Measurements from ENCODE around the gene PHOX2B. TPM values are rescaled to one million over a fixed set of nuclear protein-coding genes. Genes with fewer than 3 reads are reported as not detected.

Gene PHOX2B
- total RNA-seq, 1 experiment from 2014 or later: not detected

DNA sequence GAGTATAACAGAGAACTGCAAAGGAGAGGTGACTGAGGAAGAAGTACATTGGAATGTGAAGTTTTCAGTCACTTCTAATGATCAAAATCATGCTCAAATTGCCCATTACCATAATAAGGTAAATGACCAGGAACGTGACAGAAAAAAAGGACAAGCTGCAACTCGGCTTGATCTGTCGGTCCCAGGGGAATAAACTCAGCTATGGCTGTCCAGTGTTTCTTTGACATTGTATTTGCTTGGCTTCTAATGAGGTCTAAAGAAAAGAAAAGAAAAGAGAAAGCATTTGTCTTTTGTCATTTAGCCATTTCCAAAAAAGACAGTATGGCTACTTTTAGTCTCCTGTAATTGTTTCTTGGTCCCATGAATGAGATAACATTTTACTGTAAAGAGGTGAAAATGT lies 25.2 kb downstream of the PHOX2B start:
- Histone ChIP-seq H3K9me2 (ENCODE audit: insufficient read depth) (no peaks in the 10 kb centered on the region), H3K36me3 (ENCODE audit: control insufficient read depth in 1 of 2, insufficient read depth in 2 of 2, low read length in 2 of 2) (no peaks in the 10 kb centered on the region), H3K4me2 (ENCODE audit: low read length) (no peak overlapping the region), H3K4me1 (ENCODE audit: control insufficient read depth in 1 of 2, insufficient read depth in 2 of 2, low read length in 2 of 2) (peaks cover 0 to 8% of the 10 kb centered on the region in 2 experiments; a peak in 1 of 4 replicates), H4K20me1 (ENCODE audit: insufficient read depth) (no peaks in the 10 kb centered on the region), H3K9ac (ENCODE audit: low read length) (no peak overlapping the region), H2AFZ (ENCODE audit: low read depth, low read length, poor library complexity, severe bottlenecking) (no peak overlapping the region), H3K79me2 (ENCODE audit: insufficient read depth, low read length) (no peaks in the 10 kb centered on the region), H3K4me3 (replicated peaks in 1 of 2; ENCODE audit: low read depth in 1 of 2, low read length in 2 of 2) (no peak overlapping the region), H3K9me3 (ENCODE audit: control insufficient read depth in 1 of 2, insufficient read depth in 1 of 2, low read depth in 1 of 2, low read length in 2 of 2) (peaks cover 0 to 9% of the 10 kb centered on the region in 2 experiments; a peak in 2 of 4 replicates), H3K27me3 (ENCODE audit: insufficient read depth, low read length) (no peaks in the 10 kb centered on the region), H3K27ac (ENCODE audit: low read depth, low read length) (no peak overlapping the region)
- ChIA-PET CTCF (no interaction called here), POLR2A (no interaction called here), RAD21 (ENCODE audit: low non-redundant PET in 1 of 2, low total read pairs in 2 of 2, uncharacterized antibody in 2 of 2, unreplicated experiment in 2 of 2) (no interaction called here)
- no peak for ATAC-seq
- intact Hi-C loops (cut with micrococcal nuclease): no loop called here
- no peak for TF ChIP-seq POLR2A (IDR thresholded peaks at IDR 0.05; ENCODE audit: borderline replicate concordance, extremely low read depth, insufficient read depth, insufficient read length)
- TF ChIP-seq, protein P1, sequence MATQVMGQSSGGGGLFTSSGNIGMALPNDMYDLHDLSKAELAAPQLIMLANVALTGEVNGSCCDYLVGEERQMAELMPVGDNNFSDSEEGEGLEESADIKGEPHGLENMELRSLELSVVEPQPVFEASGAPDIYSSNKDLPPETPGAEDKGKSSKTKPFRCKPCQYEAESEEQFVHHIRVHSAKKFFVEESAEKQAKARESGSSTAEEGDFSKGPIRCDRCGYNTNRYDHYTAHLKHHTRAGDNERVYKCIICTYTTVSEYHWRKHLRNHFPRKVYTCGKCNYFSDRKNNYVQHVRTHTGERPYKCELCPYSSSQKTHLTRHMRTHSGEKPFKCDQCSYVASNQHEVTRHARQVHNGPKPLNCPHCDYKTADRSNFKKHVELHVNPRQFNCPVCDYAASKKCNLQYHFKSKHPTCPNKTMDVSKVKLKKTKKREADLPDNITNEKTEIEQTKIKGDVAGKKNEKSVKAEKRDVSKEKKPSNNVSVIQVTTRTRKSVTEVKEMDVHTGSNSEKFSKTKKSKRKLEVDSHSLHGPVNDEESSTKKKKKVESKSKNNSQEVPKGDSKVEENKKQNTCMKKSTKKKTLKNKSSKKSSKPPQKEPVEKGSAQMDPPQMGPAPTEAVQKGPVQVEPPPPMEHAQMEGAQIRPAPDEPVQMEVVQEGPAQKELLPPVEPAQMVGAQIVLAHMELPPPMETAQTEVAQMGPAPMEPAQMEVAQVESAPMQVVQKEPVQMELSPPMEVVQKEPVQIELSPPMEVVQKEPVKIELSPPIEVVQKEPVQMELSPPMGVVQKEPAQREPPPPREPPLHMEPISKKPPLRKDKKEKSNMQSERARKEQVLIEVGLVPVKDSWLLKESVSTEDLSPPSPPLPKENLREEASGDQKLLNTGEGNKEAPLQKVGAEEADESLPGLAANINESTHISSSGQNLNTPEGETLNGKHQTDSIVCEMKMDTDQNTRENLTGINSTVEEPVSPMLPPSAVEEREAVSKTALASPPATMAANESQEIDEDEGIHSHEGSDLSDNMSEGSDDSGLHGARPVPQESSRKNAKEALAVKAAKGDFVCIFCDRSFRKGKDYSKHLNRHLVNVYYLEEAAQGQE (IDR thresholded peaks at IDR 0.05; ENCODE audit: low read depth): no peak
- TF ChIP-seq POLR2AphosphoS5 (IDR thresholded peaks at IDR 0.05; ENCODE audit: low read depth, low read length): no peak
- BruUV-seq (replicated peaks): no TSS peak
- no peak for DNase-seq (ENCODE audit: low read depth, low spot score)

DNA sequence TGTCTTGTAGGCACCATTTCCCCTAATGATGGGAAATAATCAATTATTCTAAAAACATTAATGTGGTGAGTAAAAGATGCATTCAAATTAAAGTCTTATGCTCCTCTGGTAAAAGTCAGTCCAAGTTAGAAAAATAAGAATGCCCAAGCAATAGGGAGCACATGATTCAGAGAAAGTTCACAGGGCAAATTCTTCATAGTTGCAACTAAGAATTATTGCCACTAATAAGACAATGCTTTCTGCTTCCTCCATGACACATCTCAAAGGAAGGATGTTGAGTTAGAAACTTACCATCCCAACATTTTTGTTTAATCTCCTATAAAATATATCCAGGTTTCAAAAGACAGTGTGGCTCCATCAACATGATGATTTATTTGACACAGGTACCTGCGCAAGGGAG lies 26.3 kb downstream of the PHOX2B start:
- Histone ChIP-seq H3K79me2 (ENCODE audit: insufficient read depth, low read length) (no peaks in the 10 kb centered on the region), H3K36me3 (ENCODE audit: control insufficient read depth in 1 of 2, insufficient read depth in 2 of 2, low read length in 2 of 2) (no peaks in the 10 kb centered on the region), H3K9ac (ENCODE audit: low read length) (no peak overlapping the region), H3K4me3 (replicated peaks in 1 of 2; ENCODE audit: low read depth in 1 of 2, low read length in 2 of 2) (no peak overlapping the region), H3K27ac (ENCODE audit: low read depth, low read length) (no peak overlapping the region), H3K4me1 (ENCODE audit: control insufficient read depth in 1 of 2, insufficient read depth in 2 of 2, low read length in 2 of 2) (peaks cover 0 to 8% of the 10 kb centered on the region in 2 experiments; a peak in 1 of 4 replicates), H3K9me2 (ENCODE audit: insufficient read depth) (no peaks in the 10 kb centered on the region), H3K27me3 (ENCODE audit: insufficient read depth, low read length) (no peaks in the 10 kb centered on the region), H3K4me2 (ENCODE audit: low read length) (no peak overlapping the region), H4K20me1 (ENCODE audit: insufficient read depth) (no peaks in the 10 kb centered on the region), H3K9me3 (ENCODE audit: control insufficient read depth in 1 of 2, insufficient read depth in 1 of 2, low read depth in 1 of 2, low read length in 2 of 2) (peaks cover 0 to 9% of the 10 kb centered on the region in 2 experiments; a peak in 2 of 4 replicates), H2AFZ (ENCODE audit: low read depth, low read length, poor library complexity, severe bottlenecking) (no peak overlapping the region)
- intact Hi-C loops (cut with micrococcal nuclease): no loop called here
- CTCF ChIA-PET: no interaction called here
- no TSS peak for BruUV-seq (replicated peaks)
- POLR2A ChIA-PET: no interaction called here
- RAD21 ChIA-PET (ENCODE audit: low non-redundant PET in 1 of 2, low total read pairs in 2 of 2, uncharacterized antibody in 2 of 2, unreplicated experiment in 2 of 2): no interaction called here
- no peak for TF ChIP-seq SP1 (IDR thresholded peaks at IDR 0.05; ENCODE audit: low read depth)
- no peak for TF ChIP-seq EGR1 (IDR thresholded peaks at IDR 0.05; ENCODE audit: low read depth)
- no peak for TF ChIP-seq CEBPB (IDR thresholded peaks at IDR 0.05; ENCODE audit: low read depth)
- TF ChIP-seq SIN3A (IDR thresholded peaks at IDR 0.05; ENCODE audit: low read depth): no peak
- TF ChIP-seq ZFX (IDR thresholded peaks at IDR 0.05): no peak
- TF ChIP-seq, protein P2, sequence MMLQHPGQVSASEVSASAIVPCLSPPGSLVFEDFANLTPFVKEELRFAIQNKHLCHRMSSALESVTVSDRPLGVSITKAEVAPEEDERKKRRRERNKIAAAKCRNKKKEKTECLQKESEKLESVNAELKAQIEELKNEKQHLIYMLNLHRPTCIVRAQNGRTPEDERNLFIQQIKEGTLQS (IDR thresholded peaks at IDR 0.05): no peak
- TF ChIP-seq EZH2 (IDR thresholded peaks at IDR 0.05): no peak
- TF ChIP-seq, protein P3, sequence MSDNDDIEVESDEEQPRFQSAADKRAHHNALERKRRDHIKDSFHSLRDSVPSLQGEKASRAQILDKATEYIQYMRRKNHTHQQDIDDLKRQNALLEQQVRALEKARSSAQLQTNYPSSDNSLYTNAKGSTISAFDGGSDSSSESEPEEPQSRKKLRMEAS (IDR thresholded peaks at IDR 0.05): no peak
- TF ChIP-seq CBX3 (IDR thresholded peaks at IDR 0.05; ENCODE audit: low read depth): no peak
- no peak for TF ChIP-seq POLR2A (IDR thresholded peaks at IDR 0.05; ENCODE audit: borderline replicate concordance, extremely low read depth, insufficient read depth, insufficient read length)
- ATAC-seq (no peak), DNase-seq (ENCODE audit: low read depth, low spot score) (no peak)

All from HCT116 (cell line).